K562 (cell line): ENCODE data around the gene PRKAR1B. TPM values are rescaled to one million over a fixed set of nuclear protein-coding genes. Genes with fewer than 3 reads are reported as not detected.
A peak's percentile ranks its signal among the peaks of the same experiment; 100 is the strongest.

ENCODE experiments used
- ARNT ChIP-seq, 2 experiments: fragments of 450-650 bp; IDR thresholded peaks; 2 replicates each; pipeline ENCODE4 v1.6.1; 2016; ENCODE audit warnings: mild to moderate bottlenecking in 1 of 2
- CHD1 ChIP-seq: fragments of 200-600 bp; sonication (generic); IDR thresholded peaks from one replicate; pipeline ENCODE4 v1.6.1; 2012; ENCODE audit warnings: mild to moderate bottlenecking, moderate library complexity, low read length, inconsistent platforms
- CHD7 ChIP-seq: fragments of 200-600 bp; sonication (generic); IDR thresholded peaks from one replicate; pipeline ENCODE4 v1.6.1; 2012; ENCODE audit warnings: mild to moderate bottlenecking, low read depth, low read length, inconsistent platforms
- DACH1 ChIP-seq: fragments of 450-650 bp; IDR thresholded peaks from 2 replicates; pipeline ENCODE4 v1.6.1; 2018; ENCODE audit not compliant: partially characterized antibody
- E2F8 ChIP-seq: fragments of 450-650 bp; IDR thresholded peaks from 2 replicates; pipeline ENCODE4 v1.7.1; 2018; ENCODE audit warnings: mild to moderate bottlenecking, low read depth; ENCODE audit not compliant: partially characterized antibody
- HNRNPLL ChIP-seq: fragments of 200-400 bp; formaldehyde crosslinking; IDR thresholded peaks from 2 replicates; pipeline ENCODE4 v1.6.1; 2017; ENCODE audit warnings: low read length, low read depth, mild to moderate bottlenecking; ENCODE audit not compliant: poor library complexity, severe bottlenecking
- KDM4B ChIP-seq, 2 experiments: fragments of 450-650 bp in 1 of 2; sonication (generic) in 1 of 2; IDR thresholded peaks; 2 replicates each; pipeline ENCODE4 v1.6.1; 2016 to 2017; ENCODE audit warnings: borderline replicate concordance in 2 of 2, antibody characterized with exemption in 1 of 2, low read depth in 1 of 2, mild to moderate bottlenecking in 1 of 2
- MTA3 ChIP-seq: fragments of 450-650 bp; formaldehyde crosslinking; IDR thresholded peaks from 2 replicates; pipeline ENCODE4 v1.6.1; 2017; ENCODE audit warnings: mild to moderate bottlenecking, borderline replicate concordance
- NFIX ChIP-seq: fragments of 250-450 bp; sonication (Bioruptor Pico); IDR thresholded peaks from 2 replicates; pipeline ENCODE4 v1.4.0; 2020; ENCODE audit warnings: low read depth, mild to moderate bottlenecking, moderate library complexity
- NUFIP1 ChIP-seq: fragments of 450-650 bp; IDR thresholded peaks from 2 replicates; pipeline ENCODE4 v1.6.1; 2018; ENCODE audit not compliant: partially characterized antibody
- RBM25 ChIP-seq: fragments of 200-400 bp; formaldehyde crosslinking; IDR thresholded peaks from 2 replicates; pipeline ENCODE4 v1.6.1; 2018; ENCODE audit warnings: low read length, low read depth, moderate library complexity; ENCODE audit not compliant: severe bottlenecking
- ZNF12 ChIP-seq: sonication (generic); formaldehyde crosslinking; IDR thresholded peaks from 2 replicates; pipeline ENCODE4 v1.4.0; 2020; ENCODE audit warnings: mild to moderate bottlenecking, missing genetic modification reagents
- ZNF134 ChIP-seq: fragments of 250-450 bp; sonication (Bioruptor Pico); conservative IDR thresholded peaks from 2 replicates; pipeline ENCODE4 v1.4.0; 2020
- ZNF212 ChIP-seq: fragments of 450-650 bp; formaldehyde crosslinking; IDR thresholded peaks from 2 replicates; pipeline ENCODE4 v1.4.0; 2020; ENCODE audit warnings: mild to moderate bottlenecking
- ZNF217 ChIP-seq: sonication (generic); formaldehyde crosslinking; IDR thresholded peaks from 2 replicates; pipeline ENCODE4 v1.8.0; 2022; ENCODE audit warnings: mild to moderate bottlenecking, missing genetic modification reagents
- polyA plus RNA-seq, 8 experiments: library from polyadenylated mRNA; depleted of rRNA in 4 of 8; stranded (reverse) in 5 of 8; unstranded in 3 of 8; fragments of >200 nt; fragmentation: Nextera tagmentation in 2 of 8; fragmentation: Illumina TruSeq in 1 of 8; extraction: Ambion mirVana in 2 of 8; extraction: Trizol in 1 of 8; gene quantifications; 2 replicates each; pipeline versions ENCODE4 v1.2.1 to v1.2.3, GENCODE V29; 2011 to 2014; ENCODE audit warnings: inconsistent platforms in 1 of 8, missing spikeins in 1 of 8
- total RNA-seq, 7 experiments: library from RNA; depleted of rRNA in 6 of 7; stranded (reverse); fragments of >200 nt in 6 of 7; fragmentation: Illumina TruSeq in 2 of 7; extraction: Trizol in 2 of 7; gene quantifications; 2 replicates each; pipeline versions ENCODE4 v1.2.1 to v1.2.3, GENCODE V29; 2011 to 2021; ENCODE audit warnings: low replicate concordance in 1 of 7

Gene PRKAR1B
- total and polyA plus RNA-seq, 9 of the 15 experiments (the other 6 are each of a cell fraction or from before 2014, with no cell fraction given) = 0.99 to 30.5 (median 12.7) TPM

GRCh38 chr7:583410-584121 is 143.5 kb downstream of the PRKAR1B start (continued):
- TF ChIP-seq ZNF12 (CRISPR knock-in tag) (no peak), ARNT (IDR thresholded peaks at IDR 0.05) (no peak), NUFIP1 (no peak), RBM25 (no peak), DACH1 (no peak), E2F8 (no peak), ZNF217 (CRISPR knock-in tag) (no peak), HNRNPLL (no peak), CHD1 (no peak), ZNF212 (CRISPR knock-in tag) (no peak), ZNF134 (no peak), CHD7 (no peak), MTA3 (no peak), NFIX (no peak), KDM4B (IDR thresholded peaks at IDR 0.05; ENCODE audit: borderline replicate concordance in 2 of 2, low read depth in 1 of 2) (peak in 1 of 2 experiments; percentile 44; a peak in 1 of 4 replicates)
